Fibroblast of lung (primary cell): Measurements from ENCODE around the gene UBR7. TPM values are rescaled to one million over a fixed set of nuclear protein-coding genes. Genes with fewer than 3 reads are reported as not detected.
"Not testable (repeated sequence)": the region's sequence is repeated elsewhere in the genome, so short reads cannot be mapped to it uniquely, and the experiment has no call there.

Experiments used
- DNase-seq, 2 donors: peaks; one replicate each; pipeline versions ENCODE4 v3.0.0 to v3.0.0-alpha.2; 2010; ENCODE audit warnings: low read depth in 2 of 2
- H2AFZ ChIP-seq: 2 replicates; pipeline ENCODE4 v1.5.1; 2012; ENCODE audit warnings: low read length, control low read depth, inconsistent platforms
- H3K27ac ChIP-seq: 2 replicates; pipeline ENCODE4 v1.5.1; 2011; ENCODE audit warnings: low read length, control low read depth; ENCODE audit not compliant: insufficient read depth
- H3K27me3 ChIP-seq: 2 replicates; pipeline ENCODE4 v1.5.1; 2011; ENCODE audit warnings: mild to moderate bottlenecking, low read length; ENCODE audit not compliant: control insufficient read depth, insufficient read depth
- H3K36me3 ChIP-seq: 2 replicates; pipeline ENCODE4 v1.5.1; 2011; ENCODE audit warnings: low read length; ENCODE audit not compliant: control insufficient read depth, insufficient read depth
- H3K4me1 ChIP-seq: 2 replicates; pipeline ENCODE4 v1.5.1; 2011; ENCODE audit warnings: low read length; ENCODE audit not compliant: control insufficient read depth, insufficient read depth; ENCODE audit errors: extremely low read depth
- H3K4me2 ChIP-seq: 2 replicates; pipeline ENCODE4 v1.5.1; 2011; ENCODE audit warnings: low read length, control low read depth; ENCODE audit not compliant: insufficient read depth; ENCODE audit errors: extremely low read depth
- H3K4me3 ChIP-seq, 4 experiments: fragments of 200-600 bp in 1 of 4; sonication (generic) in 1 of 4; replicated peaks in 1 of 4; 2 replicates each; pipeline ENCODE4 v1.5.1; 2011 to 2016; ENCODE audit warnings: low read length in 4 of 4, low read depth in 3 of 4, mild to moderate bottlenecking in 3 of 4, control low read depth in 2 of 4, inconsistent platforms in 1 of 4, mixed read lengths in 1 of 4; ENCODE audit not compliant: insufficient read depth in 1 of 4; ENCODE audit errors: control extremely low read depth in 1 of 4
- H3K79me2 ChIP-seq: 2 replicates; pipeline ENCODE4 v1.5.1; 2012; ENCODE audit warnings: mild to moderate bottlenecking, low read length, inconsistent platforms; ENCODE audit not compliant: control insufficient read depth, insufficient read depth
- H3K9ac ChIP-seq: 2 replicates; pipeline ENCODE4 v1.5.1; 2011; ENCODE audit warnings: mild to moderate bottlenecking, low read length, control low read depth; ENCODE audit not compliant: insufficient read depth
- H3K9me3 ChIP-seq: 2 replicates; pipeline ENCODE4 v1.5.1; 2012; ENCODE audit warnings: low read depth, low read length; ENCODE audit not compliant: control insufficient read depth, insufficient read depth
- H4K20me1 ChIP-seq: 2 replicates; pipeline ENCODE4 v1.5.1; 2011; ENCODE audit warnings: low read length; ENCODE audit not compliant: control insufficient read depth, insufficient read depth; ENCODE audit errors: extremely low read depth
- CTCF ChIP-seq, 2 donors: IDR thresholded peaks in 1 of 2; conservative IDR thresholded peaks in 1 of 2; 1 replicate in 1 of 2; 2 replicates in 1 of 2; pipeline ENCODE4 v1.5.1; 2011 to 2012; ENCODE audit warnings: low read length in 2 of 2, control low read depth in 1 of 2, inconsistent platforms in 1 of 2, low read depth in 1 of 2, mild to moderate bottlenecking in 1 of 2
- EZH2 ChIP-seq: IDR thresholded peaks from 2 replicates; pipeline ENCODE4 v1.5.1; 2012; ENCODE audit warnings: low read length, control low read depth, mild to moderate bottlenecking; ENCODE audit errors: missing control alignments
- polyA plus RNA-seq, 2 donors: library from polyadenylated mRNA; depleted of rRNA in 1 of 2; stranded (reverse) in 1 of 2; unstranded in 1 of 2; fragments of >200 nt; gene quantifications; 2 replicates each; pipeline ENCODE4 v1.2.1, GENCODE V29; 2011 to 2012; ENCODE audit warnings: missing spikeins in 1 of 2
- total RNA-seq: library from RNA; depleted of rRNA; stranded (reverse); fragments of >200 nt; gene quantifications from 2 replicates; pipeline ENCODE4 v1.2.1, GENCODE V29; 2014

The UBR7 gene
- total and polyA plus RNA-seq, 2 donors (not counting 1 experiment from before 2014, with no cell fraction given): 25.4 to 34.0 TPM

GRCh38 chr14:93168610-93169009, 38.4 kb upstream of the UBR7 start:
- not testable (repeated sequence) for H2AFZ ChIP-seq, H3K27me3 ChIP-seq, H3K9me3 ChIP-seq, H4K20me1 ChIP-seq, H3K9ac ChIP-seq, H3K4me1 ChIP-seq, H3K27ac ChIP-seq, H3K36me3 ChIP-seq, H3K4me2 ChIP-seq, H3K4me3 ChIP-seq, H3K79me2 ChIP-seq, DNase-seq

- not testable (repeated sequence) for H4K20me1 ChIP-seq, H3K27ac ChIP-seq, DNase-seq, H3K4me2 ChIP-seq, H2AFZ ChIP-seq, H3K9me3 ChIP-seq, H3K36me3 ChIP-seq, H3K79me2 ChIP-seq, H3K27me3 ChIP-seq, H3K9ac ChIP-seq, H3K4me3 ChIP-seq, H3K4me1 ChIP-seq
Measured at GRCh38 chr14:93169619-93170018, 37.4 kb upstream of the UBR7 start.

- H3K79me2 ChIP-seq, H3K27ac ChIP-seq, H3K4me2 ChIP-seq, H3K9me3 ChIP-seq, H3K4me3 ChIP-seq, H3K9ac ChIP-seq, H2AFZ ChIP-seq, H3K4me1 ChIP-seq, H4K20me1 ChIP-seq, DNase-seq, H3K36me3 ChIP-seq, H3K27me3 ChIP-seq: not testable (repeated sequence)
Measured at GRCh38 chr14:93170141-93170540, 36.9 kb upstream of the UBR7 start.

GRCh38 chr14:93171376-93171775, 35.7 kb upstream of the UBR7 start:
- TF ChIP-seq CTCF (conservative IDR thresholded peaks at IDR 0.05 in 1 of 2, IDR thresholded peaks at IDR 0.05 in 1 of 2; ENCODE audit: low read depth in 1 of 2, low read length in 2 of 2) (no peak), EZH2 (no peak)
- no peaks in the 10 kb centered on the region for H3K36me3 ChIP-seq
- no peak overlapping the region for H3K4me3 ChIP-seq
- H2AFZ ChIP-seq: no peak overlapping the region
- H3K9me3 ChIP-seq: no peaks in the 10 kb centered on the region
- H3K79me2 ChIP-seq: no peaks in the 10 kb centered on the region
- no peak overlapping the region for H3K9ac ChIP-seq
- no peaks in the 10 kb centered on the region for H4K20me1 ChIP-seq
- no peaks in the 10 kb centered on the region for H3K27me3 ChIP-seq
- DNase-seq: no peak
- H3K27ac ChIP-seq: no peak overlapping the region
- H3K4me1 ChIP-seq: no peaks in the 10 kb centered on the region
- H3K4me2 ChIP-seq: no peak overlapping the region
